DOHH2 (cell line): ENCODE data around the gene HAUS2.

Experiments
- EZH2phosphoT487 ChIP-seq: fragments of 200-600 bp; sonication (generic); IDR thresholded peaks from 2 replicates; pipeline ENCODE4 v1.6.1; 2017; ENCODE audit warnings: borderline replicate concordance, mild to moderate bottlenecking, antibody characterized with exemption, low read length, moderate library complexity, mixed read lengths
- TF ChIP-seq, protein P1 (sequence below): fragments of 200-600 bp; sonication (generic); IDR thresholded peaks from one replicate; pipeline ENCODE4 v1.5.1; 2014; ENCODE audit warnings: antibody characterized with exemption, mild to moderate bottlenecking, low read depth, low read length; ENCODE audit not compliant: poor library complexity, severe bottlenecking

DNA sequence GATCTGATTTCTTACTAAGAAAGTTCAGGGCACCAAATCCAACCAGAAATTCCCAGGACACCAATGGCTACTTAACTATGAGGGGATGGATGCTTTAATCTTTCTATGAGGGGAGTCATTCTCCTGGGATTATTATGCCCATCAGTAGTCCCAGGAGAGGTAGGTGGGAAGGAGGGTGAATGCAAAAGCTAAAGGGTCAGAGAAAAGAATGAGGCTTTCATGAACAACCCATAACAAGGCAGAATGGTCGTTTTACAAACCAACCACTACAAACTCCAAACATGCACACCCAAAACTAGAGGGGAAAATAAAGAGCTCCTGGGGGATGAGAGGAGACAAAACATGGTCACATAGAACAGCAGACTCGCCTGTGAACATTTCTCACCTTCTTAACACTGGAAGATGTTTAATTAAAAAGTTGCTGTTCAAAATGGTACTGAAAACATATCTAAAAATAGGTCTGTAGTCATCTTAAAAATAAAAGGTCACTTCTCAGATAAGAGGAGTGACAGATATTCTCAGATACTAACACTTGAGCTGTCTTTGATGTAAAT is 30.4 kb downstream of the HAUS2 start:
- TF ChIP-seq, protein P1, sequence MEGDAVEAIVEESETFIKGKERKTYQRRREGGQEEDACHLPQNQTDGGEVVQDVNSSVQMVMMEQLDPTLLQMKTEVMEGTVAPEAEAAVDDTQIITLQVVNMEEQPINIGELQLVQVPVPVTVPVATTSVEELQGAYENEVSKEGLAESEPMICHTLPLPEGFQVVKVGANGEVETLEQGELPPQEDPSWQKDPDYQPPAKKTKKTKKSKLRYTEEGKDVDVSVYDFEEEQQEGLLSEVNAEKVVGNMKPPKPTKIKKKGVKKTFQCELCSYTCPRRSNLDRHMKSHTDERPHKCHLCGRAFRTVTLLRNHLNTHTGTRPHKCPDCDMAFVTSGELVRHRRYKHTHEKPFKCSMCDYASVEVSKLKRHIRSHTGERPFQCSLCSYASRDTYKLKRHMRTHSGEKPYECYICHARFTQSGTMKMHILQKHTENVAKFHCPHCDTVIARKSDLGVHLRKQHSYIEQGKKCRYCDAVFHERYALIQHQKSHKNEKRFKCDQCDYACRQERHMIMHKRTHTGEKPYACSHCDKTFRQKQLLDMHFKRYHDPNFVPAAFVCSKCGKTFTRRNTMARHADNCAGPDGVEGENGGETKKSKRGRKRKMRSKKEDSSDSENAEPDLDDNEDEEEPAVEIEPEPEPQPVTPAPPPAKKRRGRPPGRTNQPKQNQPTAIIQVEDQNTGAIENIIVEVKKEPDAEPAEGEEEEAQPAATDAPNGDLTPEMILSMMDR: no peak
- TF ChIP-seq EZH2phosphoT487: no peak
